Neural cell (in vitro differentiated cells): ENCODE results near the gene RSBN1.

Experiments
- CTCF ChIP-seq: fragments of 450-650 bp; IDR thresholded peaks from 2 replicates; pipeline ENCODE4 v1.5.1; 2014; ENCODE audit warnings: antibody characterized with exemption, mild to moderate bottlenecking, moderate library complexity; ENCODE audit not compliant: poor library complexity, severe bottlenecking
- EP300 ChIP-seq: fragments of 450-650 bp; conservative IDR thresholded peaks from 2 replicates; pipeline ENCODE4 v1.6.1; 2014; ENCODE audit warnings: antibody characterized with exemption, mild to moderate bottlenecking, moderate library complexity; ENCODE audit not compliant: poor library complexity, severe bottlenecking
- EZH2 ChIP-seq: fragments of 200-600, 300-800 bp; shearing (Covaris generic), sonication (generic); IDR thresholded peaks from 2 replicates; pipeline ENCODE4 v1.6.1; 2014; ENCODE audit warnings: antibody characterized with exemption, low read length, borderline replicate concordance, mild to moderate bottlenecking; ENCODE audit not compliant: insufficient read depth, poor library complexity, severe bottlenecking
- RAD21 ChIP-seq: fragments of 450-650 bp; conservative IDR thresholded peaks from 2 replicates; pipeline ENCODE4 v1.6.1; 2014; ENCODE audit warnings: antibody characterized with exemption, mild to moderate bottlenecking, moderate library complexity
- SMC3 ChIP-seq: fragments of 450-650 bp; conservative IDR thresholded peaks from 2 replicates; pipeline ENCODE4 v1.6.1; 2014; ENCODE audit warnings: antibody characterized with exemption, mild to moderate bottlenecking, moderate library complexity; ENCODE audit not compliant: poor library complexity
- TAF1 ChIP-seq: IDR thresholded peaks from 2 replicates; pipeline ENCODE4 v1.6.1; 2012; ENCODE audit warnings: low read depth

GRCh38 chr1:113783254-113784103 is 28.8 kb downstream of the RSBN1 start:
- no peak for TF ChIP-seq EZH2
- no peak for TF ChIP-seq CTCF
- TF ChIP-seq SMC3, result no peak
- TF ChIP-seq RAD21, result no peak
- no peak for TF ChIP-seq EP300
- no peak for TF ChIP-seq TAF1
